ENCODE measurements around the gene TOR2A. TPM values are rescaled to one million over a fixed set of nuclear protein-coding genes. Genes with fewer than 3 reads are reported as not detected.

TOR2A gene
- total RNA-seq, 1 donor from 2014 or later = 17.3 TPM

- Mint-ChIP-seq H3K27ac (no peak overlapping the region), H3K4me3 (no peak overlapping the region), H3K4me1 (peaks cover 16% of the 10 kb centered on the region), H3K36me3 (no peaks in the 10 kb centered on the region), H3K9me3 (peaks cover 3% of the 10 kb centered on the region), H3K27me3 (ENCODE audit: low read depth) (no peaks in the 10 kb centered on the region)
- DNase-seq (ENCODE audit: low spot score in 2 of 2, unreplicated experiment in 2 of 2) = no peak
- TF ChIP-seq, protein P1, sequence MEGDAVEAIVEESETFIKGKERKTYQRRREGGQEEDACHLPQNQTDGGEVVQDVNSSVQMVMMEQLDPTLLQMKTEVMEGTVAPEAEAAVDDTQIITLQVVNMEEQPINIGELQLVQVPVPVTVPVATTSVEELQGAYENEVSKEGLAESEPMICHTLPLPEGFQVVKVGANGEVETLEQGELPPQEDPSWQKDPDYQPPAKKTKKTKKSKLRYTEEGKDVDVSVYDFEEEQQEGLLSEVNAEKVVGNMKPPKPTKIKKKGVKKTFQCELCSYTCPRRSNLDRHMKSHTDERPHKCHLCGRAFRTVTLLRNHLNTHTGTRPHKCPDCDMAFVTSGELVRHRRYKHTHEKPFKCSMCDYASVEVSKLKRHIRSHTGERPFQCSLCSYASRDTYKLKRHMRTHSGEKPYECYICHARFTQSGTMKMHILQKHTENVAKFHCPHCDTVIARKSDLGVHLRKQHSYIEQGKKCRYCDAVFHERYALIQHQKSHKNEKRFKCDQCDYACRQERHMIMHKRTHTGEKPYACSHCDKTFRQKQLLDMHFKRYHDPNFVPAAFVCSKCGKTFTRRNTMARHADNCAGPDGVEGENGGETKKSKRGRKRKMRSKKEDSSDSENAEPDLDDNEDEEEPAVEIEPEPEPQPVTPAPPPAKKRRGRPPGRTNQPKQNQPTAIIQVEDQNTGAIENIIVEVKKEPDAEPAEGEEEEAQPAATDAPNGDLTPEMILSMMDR (IDR thresholded peaks at IDR 0.05; ENCODE audit: unreplicated experiment) = no peak
Measured at GRCh38 chr9:127711831-127712274, 23.2 kb downstream of the TOR2A start.

DNA sequence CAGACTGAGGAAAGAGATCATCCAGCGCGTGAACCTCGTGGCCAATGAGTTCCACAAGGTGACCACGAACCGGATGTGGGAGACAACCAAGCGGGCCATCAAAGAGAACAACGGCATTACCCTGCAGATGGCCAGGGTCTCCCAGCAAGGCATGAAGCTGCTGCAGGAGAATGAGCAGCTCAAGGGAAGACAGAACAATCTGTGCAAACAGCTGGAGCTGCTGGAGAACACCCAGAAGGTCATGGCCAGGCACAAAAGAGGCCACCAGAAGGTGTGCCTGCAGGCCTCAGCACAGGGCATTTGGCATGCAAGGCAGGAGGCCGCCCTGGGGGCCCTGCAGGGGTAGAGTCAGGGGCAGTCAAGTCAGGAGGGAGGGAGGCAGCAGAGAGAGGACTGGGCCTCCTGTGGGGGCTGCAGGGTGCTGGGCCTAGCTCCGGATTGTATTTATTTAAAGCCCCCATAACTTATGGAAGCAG lies 23.8 kb downstream of the TOR2A start:
- peaks cover 3% of the 10 kb centered on the region for H3K9me3 Mint-ChIP-seq
- H3K27me3 Mint-ChIP-seq (ENCODE audit: low read depth) = no peaks in the 10 kb centered on the region
- H3K4me3 Mint-ChIP-seq = no peak overlapping the region
- H3K36me3 Mint-ChIP-seq = no peaks in the 10 kb centered on the region
- TF ChIP-seq, protein P1 (IDR thresholded peaks at IDR 0.05; ENCODE audit: unreplicated experiment) = no peak
- no peak overlapping the region for H3K27ac Mint-ChIP-seq
- DNase-seq (ENCODE audit: low spot score in 2 of 2, unreplicated experiment in 2 of 2) = no peak
- H3K4me1 Mint-ChIP-seq = peaks cover 14% of the 10 kb centered on the region

DNA sequence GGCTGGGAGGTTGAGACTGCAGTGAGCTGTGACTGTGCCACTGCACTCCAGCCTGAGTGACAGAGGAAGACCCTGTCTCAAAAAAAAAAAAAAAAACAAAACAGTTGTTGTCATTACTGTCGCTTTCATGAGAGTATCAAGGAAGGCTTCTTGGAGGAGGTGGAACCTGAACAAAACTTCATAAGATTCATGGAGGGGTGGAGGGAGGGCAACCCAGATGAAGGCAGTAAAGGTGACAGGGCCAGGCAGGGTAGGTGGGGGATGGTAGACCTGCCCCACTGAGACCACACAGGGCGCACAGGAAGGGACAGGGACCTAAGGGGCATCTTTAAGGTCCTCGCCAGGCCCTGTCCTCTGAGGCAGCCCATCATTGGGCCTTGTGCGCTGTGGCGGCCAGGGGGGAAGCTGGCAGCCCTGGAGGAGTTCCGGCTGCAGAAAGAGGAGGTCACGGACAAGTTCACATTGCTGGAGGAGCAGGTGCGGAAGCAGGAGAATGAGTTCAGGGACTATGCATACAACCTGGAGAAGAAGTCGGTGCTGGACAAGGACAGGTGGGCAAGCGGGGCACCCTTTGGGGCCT lies 24.8 kb downstream of the TOR2A start:
- Mint-ChIP-seq H3K27ac (no peak overlapping the region), H3K36me3 (no peaks in the 10 kb centered on the region), H3K9me3 (peaks cover 3% of the 10 kb centered on the region), H3K4me1 (peaks cover 8% of the 10 kb centered on the region), H3K27me3 (ENCODE audit: low read depth) (no peaks in the 10 kb centered on the region), H3K4me3 (no peak overlapping the region)
- DNase-seq (ENCODE audit: low spot score in 2 of 2, unreplicated experiment in 2 of 2) = no peak
- TF ChIP-seq, protein P1 (IDR thresholded peaks at IDR 0.05; ENCODE audit: unreplicated experiment) = no peak

GRCh38 chr9:127708952-127709587 lies 26.0 kb downstream of the TOR2A start:
- Mint-ChIP-seq H3K27ac (no peak overlapping the region), H3K4me3 (no peak overlapping the region), H3K4me1 (peaks cover 5% of the 10 kb centered on the region), H3K9me3 (peaks cover 3% of the 10 kb centered on the region), H3K36me3 (no peaks in the 10 kb centered on the region), H3K27me3 (ENCODE audit: low read depth) (no peaks in the 10 kb centered on the region)
- TF ChIP-seq, protein P1 (IDR thresholded peaks at IDR 0.05; ENCODE audit: unreplicated experiment) = no peak
- DNase-seq (ENCODE audit: low spot score in 2 of 2, unreplicated experiment in 2 of 2) = no peak

DNA sequence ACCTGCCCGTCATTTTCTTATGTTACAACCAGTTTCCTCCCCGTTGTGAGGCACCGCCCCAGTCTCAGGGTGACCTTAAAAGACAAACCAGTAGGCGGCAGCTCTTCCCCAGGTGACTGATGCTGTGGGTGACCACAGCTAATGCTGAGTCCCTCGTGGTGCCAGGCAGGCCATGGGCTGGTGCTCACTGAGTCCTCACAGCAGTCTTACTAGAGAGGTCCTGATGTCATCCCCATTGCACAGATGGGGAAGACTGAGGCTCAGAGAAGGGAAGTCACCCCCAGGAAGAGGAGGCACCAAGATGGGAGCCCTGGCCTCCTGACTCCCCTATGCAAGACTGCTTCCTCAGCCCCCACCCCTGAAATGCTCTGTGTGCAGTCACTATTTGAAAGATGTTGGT lies 27.3 kb downstream of the TOR2A start:
- Mint-ChIP-seq H3K4me1 (peaks cover 5% of the 10 kb centered on the region), H3K27me3 (ENCODE audit: low read depth) (no peaks in the 10 kb centered on the region), H3K4me3 (no peak overlapping the region), H3K36me3 (no peaks in the 10 kb centered on the region), H3K9me3 (peaks cover 3% of the 10 kb centered on the region), H3K27ac (no peak overlapping the region)
- TF ChIP-seq, protein P1 (IDR thresholded peaks at IDR 0.05; ENCODE audit: unreplicated experiment) = no peak
- no peak for DNase-seq (ENCODE audit: low spot score in 2 of 2, unreplicated experiment in 2 of 2)

Data from mesothelial cell of epicardium (in vitro differentiated cells).